Activated CD4-positive, CD25-positive, alpha-beta regulatory T cell treated with anti-CD3 and anti-CD28 coated beads, Interleukin-2, amount 50 U/mL, for 16 hours (primary cell): ENCODE data around the gene TRDN.

ENCODE experiments used
- DNase-seq: peaks from one replicate; pipeline ENCODE4 v3.0.0-alpha.2; 2020; ENCODE audit warnings: low read depth, low spot score

Gene TRDN

GRCh38 chr6:123168892-123169773 is 467.6 kb downstream of the TRDN start:
- DNase-seq = no peak

GRCh38 chr6:123168466-123168865 is 468.3 kb downstream of the TRDN start:
- DNase-seq = no peak
